ENCODE measurements around the gene PTPN20.

Gene PTPN20

DNA sequence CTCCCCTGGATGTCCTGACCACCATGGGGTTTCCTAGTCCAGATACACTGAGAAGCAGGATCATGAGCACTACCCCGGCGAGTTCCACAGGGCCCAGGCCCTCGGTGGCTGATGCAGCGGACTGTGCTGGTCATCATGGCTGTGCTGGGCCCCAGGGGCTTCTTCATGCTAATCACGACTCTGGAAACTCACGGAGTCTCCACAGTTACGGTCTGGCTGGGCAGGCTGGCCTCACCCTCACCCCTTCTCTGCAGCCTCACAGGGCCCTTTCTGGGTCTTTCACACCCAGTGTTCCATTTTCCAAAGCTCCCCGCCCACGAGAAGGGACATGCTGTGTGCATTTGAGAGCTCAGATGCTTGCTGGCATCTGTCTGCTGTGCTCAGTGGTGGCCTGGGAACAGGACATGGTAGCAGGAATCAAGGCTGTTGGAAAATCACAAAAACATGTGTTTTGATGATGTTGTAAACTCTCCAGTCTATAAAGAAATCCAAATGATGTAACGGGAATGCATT lies 119.0 kb downstream of the PTPN20 start:
- TF ChIP-seq CTCF (IDR thresholded peaks at IDR 0.05; ENCODE audit: insufficient read depth, low read length), result no peak
- TF ChIP-seq SPI1 (IDR thresholded peaks at IDR 0.05; ENCODE audit: borderline replicate concordance, low read depth), result no peak
- no peak for TF ChIP-seq REST (IDR thresholded peaks at IDR 0.05; ENCODE audit: insufficient replicate concordance, low read depth)
- TF ChIP-seq POLR2AphosphoS5 (IDR thresholded peaks at IDR 0.05; ENCODE audit: low read depth), result no peak
- no peak for TF ChIP-seq GABPA (IDR thresholded peaks at IDR 0.05; ENCODE audit: low read depth)
- DNase-seq (ENCODE audit: low read depth in 1 of 2, low spot score in 1 of 2), result no peak
- Histone ChIP-seq H3K27me3 (ENCODE audit: insufficient read depth, poor library complexity, severe bottlenecking) (peaks cover 5% of the 10 kb centered on the region), H3K4me3 (replicated peaks; ENCODE audit: insufficient read depth, low read length) (no peak overlapping the region), H3K27ac (replicated peaks) (no peak overlapping the region)

GRCh38 chr10:47031211-47031900 lies 120.1 kb downstream of the PTPN20 start:
- no peak for DNase-seq (ENCODE audit: low read depth in 1 of 2, low spot score in 1 of 2)
- Histone ChIP-seq H3K27ac (replicated peaks) (no peak overlapping the region), H3K27me3 (ENCODE audit: insufficient read depth, poor library complexity, severe bottlenecking) (peaks cover 5% of the 10 kb centered on the region), H3K4me3 (replicated peaks; ENCODE audit: insufficient read depth, low read length) (no peak overlapping the region)
- no peak for TF ChIP-seq CTCF (IDR thresholded peaks at IDR 0.05; ENCODE audit: insufficient read depth, low read length)
- no peak for TF ChIP-seq POLR2AphosphoS5 (IDR thresholded peaks at IDR 0.05; ENCODE audit: low read depth)
- no peak for TF ChIP-seq REST (IDR thresholded peaks at IDR 0.05; ENCODE audit: insufficient replicate concordance, low read depth)
- TF ChIP-seq GABPA (IDR thresholded peaks at IDR 0.05; ENCODE audit: low read depth), result no peak
- TF ChIP-seq SPI1 (IDR thresholded peaks at IDR 0.05; ENCODE audit: borderline replicate concordance, low read depth), result no peak

GRCh38 chr10:47031901-47032465 lies 120.8 kb downstream of the PTPN20 start:
- H3K27me3 ChIP-seq (ENCODE audit: insufficient read depth, poor library complexity, severe bottlenecking), result peaks cover 5% of the 10 kb centered on the region
- H3K27ac ChIP-seq (replicated peaks), result no peak overlapping the region
- TF ChIP-seq GABPA (IDR thresholded peaks at IDR 0.05; ENCODE audit: low read depth) (no peak), CTCF (IDR thresholded peaks at IDR 0.05; ENCODE audit: insufficient read depth, low read length) (no peak), REST (IDR thresholded peaks at IDR 0.05; ENCODE audit: insufficient replicate concordance, low read depth) (no peak), SPI1 (IDR thresholded peaks at IDR 0.05; ENCODE audit: borderline replicate concordance, low read depth) (no peak), POLR2AphosphoS5 (IDR thresholded peaks at IDR 0.05; ENCODE audit: low read depth) (no peak)
- H3K4me3 ChIP-seq (replicated peaks; ENCODE audit: insufficient read depth, low read length), result no peak overlapping the region
- DNase-seq (ENCODE audit: low read depth in 1 of 2, low spot score in 1 of 2), result no peak

Measured in HL-60 (cell line).